COLO668 (cell line): ENCODE results near the gene CENATAC.
"Not testable (repeated sequence)": the region's sequence is repeated elsewhere in the genome, so short reads cannot be mapped to it uniquely, and the experiment has no call there.

Source experiments
- DNase-seq: peaks from one replicate; lab custom pipeline; 2025; ENCODE audit not compliant: unreplicated experiment; lab: John Stamatoyannopoulos, UW

The CENATAC gene

DNA sequence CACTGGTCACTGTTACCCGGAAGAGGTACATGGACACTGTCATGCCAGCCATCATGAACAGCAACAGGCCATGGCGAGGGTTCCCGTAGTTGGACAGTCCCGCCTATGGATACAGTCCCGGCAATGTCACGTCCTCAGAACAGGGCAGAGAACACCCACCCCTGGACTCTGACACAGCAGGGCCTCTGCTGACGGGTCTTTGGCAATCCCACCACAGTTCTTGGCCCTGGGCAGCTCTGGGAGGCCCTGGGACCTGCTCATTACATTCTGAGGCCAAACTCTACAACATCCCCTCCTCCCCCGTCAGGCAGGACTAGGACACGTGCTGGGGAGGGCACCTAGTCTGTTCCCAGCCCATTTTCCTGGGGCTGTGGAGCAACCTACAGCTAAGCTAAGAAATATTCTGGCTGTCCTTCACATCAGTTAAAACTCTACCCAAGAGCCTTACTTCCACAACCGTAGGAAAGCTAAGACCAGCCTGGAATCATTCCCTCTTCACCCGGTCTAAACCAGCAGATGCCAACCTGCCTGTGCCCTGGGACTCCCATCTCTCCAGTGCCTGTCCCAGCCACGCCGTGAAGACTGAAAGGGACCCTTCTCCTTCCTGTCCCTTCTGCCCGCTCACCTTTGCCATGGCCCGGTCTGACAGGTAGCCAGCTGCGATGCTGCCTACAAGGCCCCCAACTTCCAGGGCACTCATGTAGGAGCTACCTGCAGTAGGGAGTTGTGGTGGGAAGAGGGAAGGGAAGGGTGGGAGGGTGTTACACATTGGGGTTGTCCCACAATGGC, 28.2 kb downstream of the CENATAC start:
- DNase-seq = no peak

DNA sequence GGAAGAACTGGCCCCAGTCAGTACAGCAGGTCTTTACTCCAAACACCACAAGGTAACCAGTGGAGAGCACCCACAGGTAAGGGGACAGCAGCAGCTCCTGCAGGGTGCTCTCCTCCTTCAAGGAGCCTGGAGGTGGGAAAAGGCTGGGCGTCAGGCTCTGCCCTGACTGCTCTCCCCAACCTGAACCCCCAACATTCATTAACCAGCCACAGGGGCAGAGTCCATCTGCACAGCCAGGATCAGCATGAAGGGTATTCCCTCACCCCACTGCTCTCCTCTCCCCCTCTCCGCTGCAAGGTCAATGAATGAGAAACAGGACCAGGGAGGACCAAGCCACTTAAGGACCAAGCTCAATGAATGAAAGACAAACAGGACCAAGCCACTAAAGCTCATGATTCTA, 29.0 kb downstream of the CENATAC start:
- DNase-seq = no peak

DNA sequence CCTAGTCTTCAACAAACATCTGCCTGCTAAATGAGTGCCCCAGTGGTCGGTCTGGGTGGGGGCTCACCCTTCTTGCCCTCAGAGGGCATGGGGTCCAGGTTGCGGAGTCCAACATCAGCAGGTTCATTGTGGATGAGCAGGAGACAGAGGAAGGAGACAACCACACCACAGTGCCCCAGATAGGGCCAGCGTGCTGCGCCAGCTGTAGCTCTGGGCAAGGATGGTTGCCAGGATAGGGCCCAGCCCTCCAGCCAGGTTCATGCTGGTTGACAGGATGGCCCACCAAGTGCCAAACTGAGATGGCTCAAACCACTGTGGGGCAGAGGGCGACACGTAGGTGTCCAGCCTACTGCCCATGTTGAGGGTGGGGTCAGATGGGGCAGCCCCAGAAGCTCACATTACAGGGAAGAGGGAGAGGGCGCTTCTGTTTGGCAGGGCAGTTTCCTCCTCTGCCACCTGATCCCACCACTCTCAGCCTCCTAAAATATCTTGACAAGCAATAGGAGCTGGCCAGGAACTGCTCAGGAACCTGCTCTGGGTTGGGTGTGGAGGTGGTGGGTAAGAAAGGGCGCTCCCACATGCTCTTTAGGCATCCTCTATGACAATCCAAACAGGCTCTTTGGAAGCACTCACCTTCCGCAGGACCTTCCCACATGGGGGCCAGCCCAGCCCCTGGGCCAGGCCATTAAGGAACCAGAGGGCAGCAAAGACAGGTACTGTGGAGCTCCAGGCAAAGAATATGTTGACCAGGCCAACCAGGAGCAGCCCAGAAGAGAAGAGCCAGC, 29.8 kb downstream of the CENATAC start:
- no peak for DNase-seq

DNA sequence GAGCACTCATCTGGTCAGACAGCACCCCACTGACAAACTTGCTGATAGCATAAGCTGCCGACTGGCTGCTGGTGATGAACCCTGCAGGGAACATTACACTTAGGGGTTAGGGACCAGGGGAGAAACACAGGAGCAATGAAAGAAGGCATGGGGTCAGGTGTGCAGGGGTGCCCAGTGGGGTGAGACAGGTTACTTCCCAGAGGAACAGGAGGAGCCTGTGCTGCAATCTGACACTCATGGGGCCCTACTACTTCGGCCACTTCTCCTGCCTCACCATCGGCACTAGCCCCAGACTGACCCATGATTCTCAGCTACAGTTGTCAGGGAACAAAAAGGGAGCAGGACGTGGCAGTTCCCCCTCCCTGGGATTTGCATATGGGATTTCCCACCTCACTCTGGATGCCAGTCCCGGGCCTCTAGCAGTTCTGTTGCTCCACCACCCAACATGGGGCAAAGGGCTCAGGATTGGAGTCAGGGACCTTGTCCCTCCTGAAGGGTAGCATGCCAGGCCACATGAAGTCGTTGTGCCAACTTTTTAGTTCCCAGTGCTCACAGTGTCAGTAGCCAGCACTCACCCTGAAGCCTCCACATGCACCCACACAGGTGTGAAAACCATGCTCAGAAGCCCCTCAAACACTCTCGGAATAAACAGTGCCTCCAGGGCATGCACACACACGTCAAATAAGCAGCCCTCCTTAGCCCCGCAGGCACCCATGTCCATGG, 30.6 kb downstream of the CENATAC start:
- DNase-seq = no peak

DNA sequence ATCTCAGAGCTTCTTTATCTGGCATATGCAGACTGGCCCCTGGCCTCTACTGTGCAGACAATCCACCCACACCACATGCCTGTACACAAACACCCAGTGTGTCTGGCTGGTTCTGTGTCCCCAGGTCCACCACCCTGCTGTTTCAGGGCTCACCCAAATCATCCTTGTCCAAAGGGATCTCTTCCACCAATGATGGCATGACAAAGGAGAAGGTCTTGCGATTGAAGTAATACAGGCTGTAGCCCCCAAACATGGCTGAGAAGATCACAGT, 31.1 kb downstream of the CENATAC start:
- no peak for DNase-seq

DNA sequence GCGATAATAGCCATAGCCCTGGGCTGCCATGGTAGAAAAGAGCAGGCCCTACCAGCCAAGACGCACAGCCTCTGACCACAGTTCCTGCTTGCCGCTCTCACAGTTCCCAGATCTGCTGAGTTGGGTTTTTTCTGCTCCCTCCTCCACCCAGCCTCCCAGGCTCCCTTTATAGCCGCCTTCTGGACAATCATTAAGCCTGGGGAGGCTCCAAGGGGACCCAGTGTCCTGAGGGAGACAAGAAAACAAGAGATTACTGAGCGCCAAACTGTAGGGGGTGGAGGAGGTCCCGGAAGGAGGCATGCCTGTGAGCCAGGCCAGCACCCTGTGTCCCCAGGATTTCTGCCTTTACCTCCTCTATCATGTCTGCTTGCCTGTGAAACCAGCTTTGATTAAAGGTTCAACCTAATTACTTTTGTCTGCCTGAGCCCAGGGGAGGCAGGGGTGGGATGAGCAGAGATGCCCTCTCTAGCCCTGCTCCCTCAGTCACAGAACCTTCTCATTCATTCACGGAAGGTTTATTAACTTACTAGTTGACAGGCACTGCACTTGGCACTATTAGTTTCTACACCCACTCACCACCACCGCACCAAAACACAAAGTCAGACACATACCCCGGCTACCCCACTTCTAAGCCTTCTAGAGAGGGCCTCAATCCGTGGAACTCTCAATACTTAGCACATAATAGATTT, 31.5 kb downstream of the CENATAC start:
- peak; percentile 17 for DNase-seq

DNA sequence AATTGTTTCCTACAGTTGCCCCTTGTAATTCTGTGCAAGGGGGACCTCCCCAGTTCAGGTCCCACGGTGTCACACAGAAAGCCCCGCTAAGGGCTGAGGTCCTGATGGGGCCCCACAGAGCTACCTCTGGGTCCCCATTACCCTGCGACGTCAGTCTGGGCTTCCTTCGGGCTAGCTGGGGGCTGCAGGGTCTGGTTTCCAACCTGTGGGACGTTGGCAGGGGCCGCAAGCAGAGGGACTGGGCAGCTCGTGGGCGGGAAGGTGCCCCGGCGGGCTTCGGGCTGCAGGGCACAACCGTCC, 32.0 kb downstream of the CENATAC start:
- DNase-seq = no peak

DNA sequence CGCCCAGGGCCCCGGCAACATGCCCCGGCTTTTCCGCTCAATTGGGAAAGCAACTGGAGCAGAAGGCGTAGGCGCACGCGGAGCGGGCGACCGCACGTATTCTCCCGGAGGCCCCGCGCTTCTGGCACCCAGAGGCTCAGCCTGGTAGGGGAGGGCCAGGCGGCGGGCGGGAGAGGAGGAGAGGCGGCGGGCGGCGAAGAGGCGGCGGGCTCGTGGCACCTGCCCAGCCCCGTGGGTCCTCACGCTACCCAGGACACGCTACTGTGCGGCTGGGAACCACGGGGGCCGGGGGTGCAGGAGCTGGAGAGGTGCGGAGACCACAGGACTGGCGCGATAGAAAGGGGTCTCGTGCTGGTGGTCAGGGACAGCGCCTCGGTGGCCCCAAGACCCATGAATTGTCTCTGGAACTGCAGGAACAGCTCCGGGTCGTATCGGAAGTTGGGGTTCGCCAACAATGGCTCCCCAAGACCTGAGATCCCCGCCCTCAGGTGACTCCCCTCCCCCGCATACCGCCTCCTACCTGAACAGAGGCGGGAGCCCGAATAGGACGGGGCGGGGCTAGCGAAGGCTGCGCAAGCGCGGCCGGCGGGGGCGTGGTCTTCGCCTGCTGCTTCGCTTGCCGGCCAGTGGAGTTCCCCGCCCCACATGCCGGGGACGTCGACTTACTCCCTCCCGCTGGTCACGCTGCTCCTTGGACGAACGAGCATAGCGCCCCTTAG, 32.5 kb downstream of the CENATAC start, which contains the start of gene SLC37A4:
Gene SLC37A4 (minus strand): TSS at position 549 of the 719 bp plus-strand sequence.
- DNase-seq = peak; percentile 99

DNA sequence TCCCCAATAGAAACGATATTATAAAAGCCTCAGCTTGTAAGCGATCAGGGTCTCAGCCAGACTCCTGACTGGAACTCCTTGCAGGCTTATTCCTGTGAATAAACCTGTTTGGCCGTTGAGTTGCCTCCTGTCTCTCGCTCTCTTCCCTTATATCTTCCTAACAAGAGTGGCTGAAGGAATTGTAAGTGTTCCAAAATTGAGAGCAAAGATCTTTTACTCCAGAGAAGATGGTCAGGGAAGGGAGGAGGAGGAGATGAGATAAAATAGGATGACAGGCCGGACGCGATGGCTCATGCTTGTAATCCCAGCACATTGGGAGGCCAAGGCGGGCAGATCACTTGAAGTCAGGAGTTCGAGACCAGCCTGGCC, 34.0 kb downstream of the CENATAC start:
- no peak for DNase-seq

DNA sequence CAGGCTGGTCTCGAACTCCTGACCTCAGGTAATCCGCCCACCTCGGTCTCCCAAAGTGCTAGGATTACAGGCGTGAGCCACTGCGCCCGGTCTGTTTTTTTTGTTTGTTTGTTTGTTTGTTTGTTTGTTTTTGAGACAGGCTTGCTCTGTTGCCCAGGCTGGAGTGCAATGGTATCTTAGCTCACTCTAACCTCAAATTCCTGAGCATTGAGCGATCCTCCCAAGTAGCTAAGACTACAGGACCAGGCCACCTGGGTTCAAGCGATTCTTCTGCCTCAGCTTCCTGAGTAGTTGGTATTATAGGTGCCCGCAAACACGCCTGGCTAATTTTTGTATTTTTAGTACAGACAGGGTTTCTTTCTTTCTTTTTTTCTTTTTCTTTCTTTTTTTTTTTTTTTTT, 35.5 kb downstream of the CENATAC start:
- DNase-seq = not testable (repeated sequence)

DNA sequence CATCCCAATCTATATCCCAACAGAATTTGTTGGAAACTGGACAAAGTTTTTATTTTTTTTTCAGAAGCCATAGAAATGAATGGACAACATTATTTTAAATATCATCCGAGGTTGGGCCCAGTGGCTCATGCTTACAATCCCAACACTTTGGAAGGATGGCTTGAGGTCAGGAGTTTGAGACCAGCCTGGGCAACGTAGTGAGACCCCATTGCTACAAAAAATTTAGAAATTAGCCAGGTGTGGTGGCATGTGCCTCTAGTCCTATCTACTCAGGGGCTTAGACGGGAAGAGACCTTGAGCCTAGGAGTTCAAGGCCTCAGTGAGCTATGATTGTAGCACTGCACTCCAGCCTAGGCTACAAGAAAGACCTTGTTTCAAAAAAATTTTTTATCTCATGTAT, 36.9 kb downstream of the CENATAC start:
- no peak for DNase-seq

DNA sequence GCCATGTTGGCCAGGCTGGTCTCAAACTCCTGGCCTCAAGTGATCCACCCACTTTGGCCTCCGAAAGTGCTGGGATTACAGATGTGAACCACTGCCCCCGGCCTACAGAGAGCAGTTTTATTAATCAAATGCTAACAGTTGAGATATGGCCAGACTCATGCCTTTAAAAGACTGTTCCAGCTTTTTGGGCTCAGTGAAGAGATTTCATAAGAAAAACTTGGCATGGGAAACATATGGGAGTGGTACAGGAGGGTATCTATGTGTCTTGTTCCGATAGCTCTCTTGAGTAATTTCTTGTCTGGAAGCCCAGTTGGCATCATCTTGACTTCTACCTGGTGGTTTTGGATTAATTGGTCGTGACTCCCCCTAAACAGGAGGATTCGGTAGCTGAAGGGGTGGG, 40.9 kb downstream of the CENATAC start:
- DNase-seq = no peak

DNA sequence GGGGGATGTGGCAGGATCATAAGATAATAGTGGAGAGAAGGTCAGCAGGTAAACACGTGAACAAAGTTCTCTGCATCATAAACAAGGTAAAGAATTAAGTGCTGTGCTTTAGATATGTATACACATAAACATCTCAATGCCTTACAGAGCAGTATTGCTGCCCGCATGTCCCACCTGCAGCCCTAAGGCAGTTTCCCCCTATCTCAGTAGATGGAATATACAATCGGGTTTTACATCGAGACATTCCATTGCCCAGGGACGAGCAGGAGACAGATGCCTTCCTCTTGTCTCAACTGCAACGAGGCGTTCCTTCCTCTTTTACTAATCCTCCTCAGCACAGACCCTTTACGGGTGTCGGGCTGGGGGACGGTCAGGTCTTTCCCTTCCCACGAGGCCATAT, 41.5 kb downstream of the CENATAC start:
- DNase-seq = not testable (repeated sequence)

DNA sequence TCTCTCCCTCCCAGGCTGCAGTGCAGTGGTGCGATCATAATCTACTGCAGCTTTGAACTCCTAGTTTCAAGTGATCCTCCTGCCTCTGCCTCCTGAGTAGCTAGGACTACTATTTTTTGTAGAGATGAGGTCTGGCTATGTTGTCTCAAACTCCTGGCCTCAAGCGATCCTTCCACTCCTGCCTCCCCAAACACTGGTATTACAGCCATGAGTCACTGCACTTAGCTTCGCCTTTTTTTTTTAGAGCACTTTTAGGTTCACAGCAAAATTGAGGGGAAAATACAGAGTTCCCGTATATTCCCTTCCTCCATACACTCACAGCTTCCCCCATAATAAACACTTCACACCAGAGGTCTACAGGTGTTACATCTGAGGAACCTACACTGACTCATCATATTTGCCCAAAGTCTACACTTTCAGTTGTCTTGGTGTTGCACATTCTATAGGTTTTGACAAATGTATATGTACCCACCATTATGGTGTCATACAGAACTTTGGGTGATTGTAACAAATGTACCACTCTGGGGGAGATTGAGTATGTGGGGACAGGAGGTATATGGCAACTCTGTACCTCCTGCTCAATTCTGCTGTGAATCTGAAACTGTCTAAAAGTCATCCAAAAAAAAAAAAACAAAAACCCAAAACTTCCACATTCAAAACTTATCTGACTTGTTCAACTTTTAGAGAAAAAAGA, 44.0 kb downstream of the CENATAC start:
- no peak for DNase-seq

DNA sequence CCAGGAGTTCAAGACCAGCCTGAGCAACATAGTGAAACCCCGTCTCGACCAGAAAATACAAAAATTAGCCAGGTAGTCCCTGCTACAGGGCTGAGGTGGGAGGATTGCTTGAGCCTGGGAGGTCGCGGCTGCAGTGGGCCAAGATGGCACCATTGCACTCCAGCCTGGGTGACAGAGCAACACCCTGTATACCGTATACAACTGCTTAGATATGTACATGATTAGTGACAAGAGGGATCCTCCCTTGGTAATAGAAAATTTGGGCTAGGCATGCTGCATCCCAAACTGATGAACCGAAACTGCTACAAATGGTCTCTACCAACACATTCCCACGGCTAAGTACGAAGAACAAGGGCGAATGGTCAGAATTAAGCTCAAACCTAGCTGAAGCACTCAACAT, 45.0 kb downstream of the CENATAC start:
- DNase-seq = no peak

DNA sequence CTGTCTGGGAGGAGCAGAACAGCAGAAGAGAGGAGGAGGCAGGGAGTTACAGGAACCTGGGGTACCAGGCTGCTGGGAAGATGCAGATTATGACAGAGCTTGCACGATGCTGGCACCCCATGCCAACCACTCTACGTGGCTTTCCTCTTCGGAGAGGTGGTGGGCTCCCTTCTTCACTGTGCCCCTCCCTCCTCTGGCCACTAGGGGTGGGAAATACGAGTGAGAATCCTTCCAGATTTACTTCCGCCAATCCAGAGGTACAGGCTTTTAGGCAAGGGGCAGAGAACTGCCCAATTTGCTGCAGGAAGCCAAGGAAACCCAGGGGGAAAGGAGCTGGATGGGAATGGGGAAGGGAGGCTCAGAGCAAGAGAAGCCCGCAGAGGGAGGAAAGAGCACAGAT, 46.8 kb downstream of the CENATAC start:
- DNase-seq = no peak

DNA sequence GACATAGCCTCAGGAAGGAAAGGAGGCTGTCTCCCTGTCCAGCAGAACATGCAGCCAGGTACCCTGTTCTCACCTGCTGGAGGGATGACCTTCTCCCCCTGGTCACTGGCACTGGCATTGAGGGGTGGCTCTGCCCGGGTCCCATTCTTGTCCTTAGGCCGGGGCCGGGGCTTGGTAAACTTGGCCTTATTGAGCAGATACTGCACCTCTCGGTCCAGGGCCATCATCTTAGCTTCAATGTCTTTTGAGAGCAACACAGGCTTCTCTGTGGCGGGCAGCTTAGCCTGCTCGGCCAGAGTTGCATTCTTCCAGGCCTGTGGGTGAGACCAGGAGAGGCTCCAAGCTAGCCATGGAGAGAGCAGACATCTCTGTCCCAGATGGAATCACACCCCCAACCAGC, 48.6 kb downstream of the CENATAC start:
- no peak for DNase-seq

DNA sequence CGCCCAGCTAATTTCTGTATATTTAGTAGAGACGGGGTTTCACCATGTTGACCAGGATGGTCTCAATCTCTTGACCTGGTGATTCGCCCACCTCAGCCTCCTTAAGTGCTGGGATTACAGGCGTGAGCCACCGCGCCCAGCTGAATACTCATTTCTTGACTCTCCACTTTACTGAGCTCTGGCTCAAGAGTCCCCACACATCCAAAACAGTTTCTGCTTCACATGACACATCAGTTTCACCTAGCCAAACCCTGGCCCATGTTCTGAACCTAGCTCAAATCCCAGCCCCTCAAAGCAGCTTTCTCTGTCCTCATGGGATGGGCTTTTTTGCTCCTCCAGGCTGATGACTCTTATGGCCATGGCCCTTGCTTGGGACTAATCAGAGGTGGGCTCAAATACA, 49.3 kb downstream of the CENATAC start:
- no peak for DNase-seq

DNA sequence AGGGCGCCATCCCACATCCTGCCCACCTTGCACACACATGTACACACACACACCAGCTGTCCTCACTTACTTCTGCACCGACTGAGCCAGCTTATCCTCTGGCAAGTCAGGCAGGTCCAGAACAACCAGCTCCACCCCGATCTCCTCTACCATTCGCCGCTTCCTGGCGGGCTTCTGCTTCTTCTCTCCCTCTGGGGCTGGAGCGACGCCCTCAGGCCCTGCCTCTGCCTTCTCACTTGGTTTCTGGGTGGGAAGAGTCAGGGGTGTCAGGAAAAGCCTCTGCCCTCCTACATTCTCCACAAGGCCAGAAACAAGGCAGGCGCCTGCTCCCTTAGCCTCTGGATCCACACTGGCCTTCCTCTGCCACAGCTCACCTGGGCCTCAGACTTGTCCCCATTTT, 50.7 kb downstream of the CENATAC start:
- DNase-seq = no peak

DNA sequence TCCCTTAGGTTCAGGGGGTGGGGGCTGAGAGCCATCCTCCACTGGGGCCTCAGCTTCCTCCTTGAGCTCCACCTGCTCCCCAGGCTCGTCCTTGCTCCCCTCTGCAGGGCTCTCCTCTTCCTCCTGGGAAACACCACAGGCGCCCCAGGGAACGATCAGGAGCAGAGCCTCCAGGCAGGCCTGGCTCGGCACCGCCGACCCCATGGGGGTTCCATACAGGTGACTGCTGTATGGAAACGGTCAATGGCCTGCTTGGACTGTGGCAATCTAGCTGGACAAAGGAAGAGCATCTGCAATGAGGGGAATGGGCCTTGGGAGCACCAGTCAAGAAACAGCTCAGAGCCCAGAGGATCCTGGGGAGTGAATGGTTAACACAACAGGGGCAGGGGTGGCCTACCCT, 51.1 kb downstream of the CENATAC start:
- DNase-seq = no peak
